KBM-7 (cell line): ENCODE results near the gene PLXNB2.

Experiments
- DNase-seq: peaks from one replicate; pipeline ENCODE4 v3.0.0-alpha.2; 2015
- in situ Hi-C: fragments of 300-500 bp; cut with MboI; formaldehyde crosslinking; loops from 2 replicates; pipeline ENCODE4 v1.14.3; 2020; ENCODE audit warnings: low sequenced_read_pairs, low pct_unique_long_range_greater_than_20kb, mixed read lengths

Gene PLXNB2

GRCh38 chr22:50286701-50287318 lies 20.6 kb downstream of the PLXNB2 start:
- in situ Hi-C loops = no loop called here
- no peak for DNase-seq

GRCh38 chr22:50286275-50286674 lies 21.2 kb downstream of the PLXNB2 start:
- in situ Hi-C loops = no loop called here
- no peak for DNase-seq

GRCh38 chr22:50285568-50286229 lies 21.7 kb downstream of the PLXNB2 start:
- in situ Hi-C loops = no loop called here
- no peak for DNase-seq

- in situ Hi-C loops = no loop called here
- no peak for DNase-seq
These were observed 23.0 kb downstream of the PLXNB2 start for GRCh38 chr22:50284479-50284878.

- no peak for DNase-seq
- in situ Hi-C loops = no loop called here
These were observed 23.6 kb downstream of the PLXNB2 start for GRCh38 chr22:50283821-50284220.

GRCh38 chr22:50282361-50283155 lies 24.9 kb downstream of the PLXNB2 start:
- in situ Hi-C loops = no loop called here
- no peak for DNase-seq

- DNase-seq = no peak
- in situ Hi-C loops = no loop called here
These were observed 25.5 kb downstream of the PLXNB2 start for GRCh38 chr22:50281957-50282356.

- in situ Hi-C loops = no loop called here
These were observed 26.1 kb downstream of the PLXNB2 start for GRCh38 chr22:50281384-50281760.

GRCh38 chr22:50280708-50281383 lies 26.6 kb downstream of the PLXNB2 start:
- in situ Hi-C loops = no loop called here

More at GRCh38 chr22:50281384-50281760, 26.1 kb downstream of the PLXNB2 start:
- DNase-seq = no peak

GRCh38 chr22:50280022-50280707 lies 27.3 kb downstream of the PLXNB2 start:
- in situ Hi-C loops = no loop called here
- DNase-seq = no peak

More at GRCh38 chr22:50280708-50281383, 26.6 kb downstream of the PLXNB2 start:
- no peak for DNase-seq

GRCh38 chr22:50278956-50279619 lies 28.4 kb downstream of the PLXNB2 start:
- in situ Hi-C loops = loop anchor here (10.0 kb wide), 1 partner anchor 46 kb away; the partner anchor contains the start of gene DENND6B
- no peak for DNase-seq

GRCh38 chr22:50278461-50278860 lies 29.0 kb downstream of the PLXNB2 start:
- no peak for DNase-seq
- in situ Hi-C loops = loop anchor here (10.0 kb wide), 1 partner anchor 46 kb away; the partner anchor contains the start of gene DENND6B

GRCh38 chr22:50277761-50278160 lies 29.7 kb downstream of the PLXNB2 start:
- in situ Hi-C loops = loop anchor here (10.0 kb wide), 1 partner anchor 47 kb away; the partner anchor contains the start of gene DENND6B
- no peak for DNase-seq

GRCh38 chr22:50276143-50276542 lies 31.3 kb downstream of the PLXNB2 start:
- in situ Hi-C loops = loop anchor here (10.0 kb wide), 1 partner anchor 49 kb away; the partner anchor contains the start of gene DENND6B
- DNase-seq = peak; percentile 53

GRCh38 chr22:50275181-50276055 lies 32.0 kb downstream of the PLXNB2 start:
- in situ Hi-C loops = loop anchor here (10.0 kb wide), 1 partner anchor 49 kb away; the partner anchor contains the start of gene DENND6B
- DNase-seq = no peak

- DNase-seq = no peak
- in situ Hi-C loops = loop anchor here (10.0 kb wide), 1 partner anchor 50 kb away; the partner anchor contains the start of gene DENND6B
These were observed 32.7 kb downstream of the PLXNB2 start for GRCh38 chr22:50274771-50275170.

GRCh38 chr22:50274311-50274710 lies 33.1 kb downstream of the PLXNB2 start:
- DNase-seq = peak; percentile 75
- in situ Hi-C loops = loop anchor here (10.0 kb wide), 1 partner anchor 50 kb away; the partner anchor contains the start of gene DENND6B
